K562 (cell line): ENCODE data around the gene RPUSD2. TPM values are rescaled to one million over a fixed set of nuclear protein-coding genes. Genes with fewer than 3 reads are reported as not detected.

ENCODE experiments used
- BRF2 ChIP-seq: IDR thresholded peaks from 3 replicates; pipeline ENCODE4 v1.6.1; 2011; ENCODE audit warnings: borderline replicate concordance, mild to moderate bottlenecking; ENCODE audit not compliant: insufficient read length, insufficient read depth
- FOXJ3 ChIP-seq: sonication (generic); formaldehyde crosslinking; IDR thresholded peaks from 2 replicates; pipeline ENCODE4 v1.4.0; 2020; ENCODE audit warnings: mild to moderate bottlenecking, missing genetic modification reagents
- ILK ChIP-seq: fragments of 450-650 bp; IDR thresholded peaks from 2 replicates; pipeline ENCODE4 v1.6.1; 2016; ENCODE audit warnings: missing genetic modification characterization, low read depth, mild to moderate bottlenecking, missing compliant biosample characterization, moderate library complexity, borderline replicate concordance
- MEIS2 ChIP-seq: fragments of 450-650 bp; IDR thresholded peaks from 2 replicates; pipeline ENCODE4 v1.6.1; 2014; ENCODE audit warnings: mild to moderate bottlenecking; ENCODE audit not compliant: partially characterized antibody
- MGA ChIP-seq: fragments of 450-650 bp; IDR thresholded peaks from 2 replicates; pipeline ENCODE4 v1.6.1; 2016; ENCODE audit warnings: mild to moderate bottlenecking, moderate library complexity
- NEUROD1 ChIP-seq: fragments of 150-350 bp; IDR thresholded peaks from 2 replicates; pipeline ENCODE4 v1.6.1; 2014; ENCODE audit warnings: borderline replicate concordance, low read length, low read depth; ENCODE audit not compliant: partially characterized antibody
- POLR2B ChIP-seq: fragments of 450-650 bp; IDR thresholded peaks from 2 replicates; pipeline ENCODE4 v1.6.1; 2018; ENCODE audit warnings: low read depth; ENCODE audit not compliant: partially characterized antibody
- SMARCB1 ChIP-seq: IDR thresholded peaks from 2 replicates; pipeline ENCODE4 v1.6.1; 2011; ENCODE audit warnings: improper control_type of control experiment, low read depth; ENCODE audit not compliant: insufficient read length
- ZBTB1 ChIP-seq: sonication (generic); formaldehyde crosslinking; IDR thresholded peaks from 2 replicates; pipeline ENCODE4 v1.8.1; 2023; ENCODE audit warnings: missing genetic modification reagents, low read depth, mild to moderate bottlenecking, borderline replicate concordance
- ZBTB33 ChIP-seq: sonication (generic); formaldehyde crosslinking; IDR thresholded peaks from 2 replicates; pipeline ENCODE4 v1.8.1; 2023; ENCODE audit warnings: mild to moderate bottlenecking, missing genetic modification reagents
- ZEB2 ChIP-seq: fragments of 450-650 bp; IDR thresholded peaks from 2 replicates; pipeline ENCODE4 v1.6.1; 2016
- polyA plus RNA-seq, 8 experiments: library from polyadenylated mRNA; depleted of rRNA in 4 of 8; stranded (reverse) in 5 of 8; unstranded in 3 of 8; fragments of >200 nt; fragmentation: Nextera tagmentation in 2 of 8; fragmentation: Illumina TruSeq in 1 of 8; extraction: Ambion mirVana in 2 of 8; extraction: Trizol in 1 of 8; gene quantifications; 2 replicates each; pipeline versions ENCODE4 v1.2.1 to v1.2.3, GENCODE V29; 2011 to 2014; ENCODE audit warnings: inconsistent platforms in 1 of 8, missing spikeins in 1 of 8
- total RNA-seq, 7 experiments: library from RNA; depleted of rRNA in 6 of 7; stranded (reverse); fragments of >200 nt in 6 of 7; fragmentation: Illumina TruSeq in 2 of 7; extraction: Trizol in 2 of 7; gene quantifications; 2 replicates each; pipeline versions ENCODE4 v1.2.1 to v1.2.3, GENCODE V29; 2011 to 2021; ENCODE audit warnings: low replicate concordance in 1 of 7

Gene RPUSD2
- total and polyA plus RNA-seq, 9 of the 15 experiments (the other 6 are each of a cell fraction or from before 2014, with no cell fraction given), result 3.7 to 30.2 (median 14.3) TPM

GRCh38 chr15:40565333-40566238 lies 3.5 kb upstream of the RPUSD2 start (continued):
- no peak for TF ChIP-seq NEUROD1
- TF ChIP-seq BRF2, result no peak
- TF ChIP-seq FOXJ3 (CRISPR knock-in tag), result no peak
- TF ChIP-seq ZEB2, result no peak
- no peak for TF ChIP-seq ZBTB33 (CRISPR knock-in tag)
- TF ChIP-seq MEIS2, result peak; percentile 41
- no peak for TF ChIP-seq ILK (tag)
- TF ChIP-seq ZBTB1 (CRISPR knock-in tag), result no peak
- no peak for TF ChIP-seq SMARCB1
- no peak for TF ChIP-seq POLR2B
- TF ChIP-seq MGA, result no peak
